Mammary epithelial cell (primary cell): ENCODE measurements around the gene MAGEF1.

Experiments used
- EZH2 ChIP-seq: IDR thresholded peaks from 2 replicates; pipeline ENCODE4 v1.6.1; 2012; ENCODE audit warnings: low read length, inconsistent platforms, borderline replicate concordance
- TF ChIP-seq, protein P1 (sequence below), 2 donors: IDR thresholded peaks in 1 of 2; conservative IDR thresholded peaks in 1 of 2; 2 replicates each; pipeline ENCODE4 v1.5.1; 2011 to 2012; ENCODE audit warnings: inconsistent platforms in 2 of 2, low read length in 2 of 2, mild to moderate bottlenecking in 2 of 2, control low read depth in 1 of 2, low read depth in 1 of 2; ENCODE audit not compliant: insufficient read depth in 1 of 2; ENCODE audit errors: extremely low read depth in 1 of 2

DNA sequence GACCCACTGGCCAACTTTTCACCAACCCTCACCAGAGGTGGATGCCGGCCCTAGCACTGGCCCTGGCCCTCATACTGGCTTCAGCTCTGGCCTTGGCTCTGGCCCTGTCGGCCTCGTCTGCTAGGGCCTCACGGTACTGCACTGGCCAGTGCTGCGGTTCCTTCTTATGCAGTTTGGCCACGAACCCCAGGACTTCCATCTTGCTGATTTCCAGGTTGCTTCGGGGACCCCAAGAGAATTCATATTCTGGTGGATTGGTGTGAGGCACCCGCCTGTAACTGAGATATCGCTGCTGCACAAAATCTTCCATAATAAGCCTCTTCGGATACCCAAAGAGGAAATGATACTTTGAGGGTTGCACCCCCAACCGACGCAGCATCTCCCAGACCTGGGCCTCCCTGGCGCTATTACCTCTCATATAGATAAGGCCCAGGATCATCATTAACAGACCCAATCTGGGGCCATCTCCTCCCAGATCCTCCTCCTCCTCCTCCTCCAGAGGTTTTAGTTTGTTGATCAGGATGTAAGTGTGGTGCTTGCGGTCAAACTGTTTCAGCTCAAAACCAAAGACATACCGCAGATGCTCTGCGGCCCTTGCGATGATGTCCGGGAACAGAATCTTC is 883 bp downstream of the MAGEF1 start:
- TF ChIP-seq, protein P1, sequence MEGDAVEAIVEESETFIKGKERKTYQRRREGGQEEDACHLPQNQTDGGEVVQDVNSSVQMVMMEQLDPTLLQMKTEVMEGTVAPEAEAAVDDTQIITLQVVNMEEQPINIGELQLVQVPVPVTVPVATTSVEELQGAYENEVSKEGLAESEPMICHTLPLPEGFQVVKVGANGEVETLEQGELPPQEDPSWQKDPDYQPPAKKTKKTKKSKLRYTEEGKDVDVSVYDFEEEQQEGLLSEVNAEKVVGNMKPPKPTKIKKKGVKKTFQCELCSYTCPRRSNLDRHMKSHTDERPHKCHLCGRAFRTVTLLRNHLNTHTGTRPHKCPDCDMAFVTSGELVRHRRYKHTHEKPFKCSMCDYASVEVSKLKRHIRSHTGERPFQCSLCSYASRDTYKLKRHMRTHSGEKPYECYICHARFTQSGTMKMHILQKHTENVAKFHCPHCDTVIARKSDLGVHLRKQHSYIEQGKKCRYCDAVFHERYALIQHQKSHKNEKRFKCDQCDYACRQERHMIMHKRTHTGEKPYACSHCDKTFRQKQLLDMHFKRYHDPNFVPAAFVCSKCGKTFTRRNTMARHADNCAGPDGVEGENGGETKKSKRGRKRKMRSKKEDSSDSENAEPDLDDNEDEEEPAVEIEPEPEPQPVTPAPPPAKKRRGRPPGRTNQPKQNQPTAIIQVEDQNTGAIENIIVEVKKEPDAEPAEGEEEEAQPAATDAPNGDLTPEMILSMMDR (conservative IDR thresholded peaks at IDR 0.05 in 1 of 2, IDR thresholded peaks at IDR 0.05 in 1 of 2; ENCODE audit: extremely low read depth in 1 of 2, insufficient read depth in 1 of 2, low read depth in 1 of 2, low read length in 2 of 2) = no peak
- no peak for TF ChIP-seq EZH2
